ENCODE measurements around the gene SHISA9.

Gene SHISA9

GRCh38 chr16:13148836-13149235 is 247.4 kb downstream of the SHISA9 start:
- TF ChIP-seq CTCF (conservative IDR thresholded peaks at IDR 0.05; ENCODE audit: low read depth, low read length): no peak
- no peak for DNase-seq (ENCODE audit: low read depth)
- no peak overlapping the region for H3K4me3 ChIP-seq (ENCODE audit: low read depth, low read length)

DNA sequence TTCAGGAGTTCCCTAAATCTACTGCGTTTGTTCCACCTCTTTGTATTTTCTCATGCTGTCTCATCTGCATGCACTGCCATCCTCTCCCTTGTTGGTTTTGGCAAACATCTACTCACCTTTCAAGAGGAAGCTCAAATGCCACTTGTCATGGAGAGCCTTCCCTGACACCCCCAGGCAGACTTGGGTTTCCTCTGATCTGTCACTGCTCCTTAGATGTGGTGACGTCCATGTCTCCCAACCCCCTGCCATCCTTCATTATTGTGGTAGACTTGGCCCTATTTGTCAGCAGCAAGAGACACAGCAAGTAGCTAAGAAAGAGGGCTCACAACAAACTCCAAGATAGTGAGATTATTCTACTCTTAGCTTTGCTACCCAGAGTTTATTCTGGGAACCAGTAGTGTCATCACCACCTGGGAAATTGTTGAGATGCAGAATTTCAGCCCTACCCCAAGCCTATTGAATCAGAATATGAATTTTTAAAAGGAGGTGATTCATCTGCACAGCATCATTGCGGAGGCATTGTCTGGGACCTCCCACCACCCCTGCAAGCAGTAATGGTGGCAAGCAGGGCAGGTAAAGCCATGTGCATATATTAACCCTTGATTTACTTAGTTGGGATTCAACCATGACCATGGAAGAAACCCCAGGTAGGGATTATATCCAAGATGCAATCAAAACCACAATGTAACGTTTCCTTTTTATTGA is 248.9 kb downstream of the SHISA9 start:
- TF ChIP-seq CTCF (conservative IDR thresholded peaks at IDR 0.05; ENCODE audit: low read depth, low read length): no peak
- no peak for DNase-seq (ENCODE audit: low read depth)
- H3K4me3 ChIP-seq (ENCODE audit: low read depth, low read length): no peak overlapping the region

- no peak overlapping the region for H3K4me3 ChIP-seq (ENCODE audit: low read depth, low read length)
- DNase-seq (ENCODE audit: low read depth): no peak
- TF ChIP-seq CTCF (conservative IDR thresholded peaks at IDR 0.05; ENCODE audit: low read depth, low read length): no peak
Measured at GRCh38 chr16:13153696-13154095, 252.3 kb downstream of the SHISA9 start.

DNA sequence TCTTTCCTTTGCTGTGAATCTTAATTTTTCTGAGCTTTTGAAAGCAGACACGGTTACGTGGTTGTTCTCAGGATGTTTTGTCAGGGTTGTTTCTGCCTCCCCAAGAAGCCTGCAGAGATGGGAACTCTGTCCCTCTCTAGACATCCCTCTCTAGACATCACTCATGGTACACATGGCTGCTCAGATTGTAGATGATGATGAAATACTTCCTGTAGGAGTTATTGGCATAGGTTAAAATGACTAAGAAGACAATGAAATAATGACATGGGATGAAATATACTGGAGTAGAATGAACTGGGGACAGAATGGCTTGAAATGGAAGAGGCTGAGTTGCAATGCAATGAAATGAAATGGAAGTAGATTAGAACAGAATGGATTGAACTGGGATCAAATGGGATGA is 253.4 kb downstream of the SHISA9 start:
- DNase-seq (ENCODE audit: low read depth): no peak
- TF ChIP-seq CTCF (conservative IDR thresholded peaks at IDR 0.05; ENCODE audit: low read depth, low read length): no peak
- H3K4me3 ChIP-seq (ENCODE audit: low read depth, low read length): no peak overlapping the region

DNA sequence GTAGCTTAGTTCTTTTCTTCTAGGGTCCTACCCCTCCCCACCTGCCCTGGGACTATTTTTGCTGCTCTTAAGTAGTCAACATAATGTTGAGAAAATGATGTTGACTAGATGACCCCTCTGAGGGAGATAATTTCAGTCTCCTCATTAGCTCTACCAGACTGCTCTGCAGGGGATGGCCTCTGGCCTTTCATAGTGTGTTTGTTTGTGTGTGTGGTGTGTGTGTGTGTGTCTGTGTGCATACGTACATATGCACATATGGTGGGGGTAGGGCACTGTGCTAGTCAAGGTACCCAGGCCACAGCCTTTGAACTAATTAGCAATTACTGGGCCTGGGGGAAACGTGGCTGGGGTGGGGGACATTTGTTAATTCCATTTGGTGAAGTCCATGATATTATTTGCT is 254.0 kb downstream of the SHISA9 start:
- no peak for DNase-seq (ENCODE audit: low read depth)
- H3K4me3 ChIP-seq (ENCODE audit: low read depth, low read length): no peak overlapping the region
- TF ChIP-seq CTCF (conservative IDR thresholded peaks at IDR 0.05; ENCODE audit: low read depth, low read length): no peak

DNA sequence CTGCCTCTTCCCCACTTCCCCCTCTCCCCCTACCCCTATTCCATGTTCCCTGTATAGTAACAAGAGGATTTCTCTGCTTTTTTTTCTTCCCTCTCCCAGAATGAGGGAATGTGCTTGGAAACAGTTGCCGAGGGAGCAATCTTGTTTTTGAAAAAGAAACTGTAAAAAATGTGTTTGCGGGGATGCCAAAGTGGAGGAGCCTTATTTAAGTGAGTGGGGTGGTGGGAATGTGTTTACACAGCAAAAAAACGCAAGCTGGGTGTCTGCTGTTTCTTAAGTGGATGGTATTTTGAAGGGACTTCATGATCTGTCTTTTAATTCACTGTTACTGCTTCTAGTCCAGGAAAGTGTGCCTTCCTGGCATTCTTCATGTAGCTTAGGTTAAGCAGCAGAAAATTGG is 254.4 kb downstream of the SHISA9 start:
- TF ChIP-seq CTCF (conservative IDR thresholded peaks at IDR 0.05; ENCODE audit: low read depth, low read length): no peak
- no peak overlapping the region for H3K4me3 ChIP-seq (ENCODE audit: low read depth, low read length)
- DNase-seq (ENCODE audit: low read depth): no peak

DNA sequence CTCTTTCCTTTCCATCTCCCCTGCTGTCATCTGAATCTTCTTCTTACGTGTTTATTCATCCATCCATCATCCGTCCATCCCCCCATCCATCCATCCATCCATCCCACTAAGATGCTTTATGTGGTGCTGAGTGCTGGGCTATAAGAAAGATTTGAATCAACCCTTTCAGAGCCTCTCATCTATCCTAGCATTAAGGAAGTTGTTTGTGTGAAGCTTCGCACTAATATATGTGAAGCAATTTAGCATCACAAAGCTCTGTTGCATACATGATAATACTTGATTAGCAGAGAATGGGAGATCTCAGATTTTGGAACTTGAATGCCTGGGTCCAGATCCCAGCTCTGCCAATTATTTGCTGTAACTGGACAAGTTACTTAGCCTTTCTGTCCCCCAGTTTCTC is 255.7 kb downstream of the SHISA9 start:
- DNase-seq (ENCODE audit: low read depth): no peak
- TF ChIP-seq CTCF (conservative IDR thresholded peaks at IDR 0.05; ENCODE audit: low read depth, low read length): no peak
- H3K4me3 ChIP-seq (ENCODE audit: low read depth, low read length): no peak overlapping the region

Measured in choroid plexus epithelial cell (primary cell).